OCI-LY1 (cell line): ENCODE measurements around the gene CLDN34.

ENCODE experiments used
- EZH2 ChIP-seq: fragments of 200-600 bp; sonication (generic), shearing (Covaris generic); IDR thresholded peaks from 2 replicates; pipeline ENCODE4 v1.8.0; 2017; ENCODE audit warnings: borderline replicate concordance, mixed run types, mild to moderate bottlenecking, antibody characterized with exemption, low read length, moderate library complexity, mixed read lengths
- TF ChIP-seq, protein P1 (sequence below): fragments of 200-600 bp; sonication (generic), shearing (Covaris generic); IDR thresholded peaks from 2 replicates; pipeline ENCODE4 v1.5.1; 2017; ENCODE audit warnings: mild to moderate bottlenecking, antibody characterized with exemption, low read length, moderate library complexity, mixed read lengths

- TF ChIP-seq, protein P1, sequence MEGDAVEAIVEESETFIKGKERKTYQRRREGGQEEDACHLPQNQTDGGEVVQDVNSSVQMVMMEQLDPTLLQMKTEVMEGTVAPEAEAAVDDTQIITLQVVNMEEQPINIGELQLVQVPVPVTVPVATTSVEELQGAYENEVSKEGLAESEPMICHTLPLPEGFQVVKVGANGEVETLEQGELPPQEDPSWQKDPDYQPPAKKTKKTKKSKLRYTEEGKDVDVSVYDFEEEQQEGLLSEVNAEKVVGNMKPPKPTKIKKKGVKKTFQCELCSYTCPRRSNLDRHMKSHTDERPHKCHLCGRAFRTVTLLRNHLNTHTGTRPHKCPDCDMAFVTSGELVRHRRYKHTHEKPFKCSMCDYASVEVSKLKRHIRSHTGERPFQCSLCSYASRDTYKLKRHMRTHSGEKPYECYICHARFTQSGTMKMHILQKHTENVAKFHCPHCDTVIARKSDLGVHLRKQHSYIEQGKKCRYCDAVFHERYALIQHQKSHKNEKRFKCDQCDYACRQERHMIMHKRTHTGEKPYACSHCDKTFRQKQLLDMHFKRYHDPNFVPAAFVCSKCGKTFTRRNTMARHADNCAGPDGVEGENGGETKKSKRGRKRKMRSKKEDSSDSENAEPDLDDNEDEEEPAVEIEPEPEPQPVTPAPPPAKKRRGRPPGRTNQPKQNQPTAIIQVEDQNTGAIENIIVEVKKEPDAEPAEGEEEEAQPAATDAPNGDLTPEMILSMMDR = no peak
- TF ChIP-seq EZH2 = no peak
Measured at GRCh38 chrX:10004832-10005475, 37.8 kb downstream of the CLDN34 start.
